Stimulated activated CD4-positive, alpha-beta T cell treated with anti-CD3 and anti-CD28 coated beads, Interleukin-1b, Interleukin-23, amount 100 ng/mL, for 4 hours (primary cell): ENCODE data around the gene GLT6D1.

Experiments
- DNase-seq, 2 donors: peaks; one replicate each; pipeline ENCODE4 v3.0.0-alpha.2; 2020; ENCODE audit warnings: low read depth in 2 of 2

Gene GLT6D1

DNA sequence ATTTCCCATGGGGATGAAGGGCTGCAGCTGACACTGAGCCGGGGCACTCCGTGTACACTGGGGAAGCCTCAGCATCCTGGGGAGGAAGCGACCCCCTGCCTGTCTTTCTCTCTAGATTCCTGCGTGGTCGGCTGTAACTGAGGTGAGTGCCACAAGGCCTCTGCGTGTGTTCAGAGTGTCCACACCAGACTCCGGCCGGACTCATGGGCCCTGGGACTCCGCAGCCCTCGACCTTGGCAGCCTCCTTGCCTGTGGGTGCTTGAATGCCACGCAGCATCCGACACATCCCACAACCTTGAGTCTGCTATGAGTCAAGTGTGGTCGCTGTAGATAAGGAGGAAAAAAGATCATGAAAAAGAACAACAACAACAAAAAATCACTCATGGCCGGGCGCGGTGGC, 54.4 kb downstream of the GLT6D1 start:
- DNase-seq = no peak

DNA sequence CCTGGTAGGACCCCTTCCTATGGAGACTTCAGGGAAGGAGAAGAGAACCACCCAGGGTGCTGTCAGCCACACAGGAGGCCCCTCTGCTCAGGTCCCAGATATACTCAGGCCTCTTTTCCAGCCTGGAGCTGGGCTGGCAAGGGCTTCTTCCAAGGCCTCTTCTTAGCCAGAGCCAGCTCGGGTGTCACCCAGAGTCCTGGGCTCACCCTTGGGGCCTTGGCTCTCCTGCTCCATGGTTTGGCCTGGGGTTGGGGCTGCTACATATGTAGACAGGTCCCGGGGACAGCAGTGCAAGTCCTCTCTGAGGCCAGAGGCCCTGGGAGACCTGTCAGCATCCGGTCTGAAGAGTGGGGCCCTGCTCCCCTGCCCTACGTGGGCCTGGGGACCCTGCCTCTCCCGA, 55.0 kb downstream of the GLT6D1 start:
- no peak for DNase-seq

- no peak for DNase-seq
Measured at GRCh38 chr9:135583688-135584011, 55.7 kb downstream of the GLT6D1 start.

GRCh38 chr9:135582966-135583687, 56.2 kb downstream of the GLT6D1 start:
- DNase-seq = no peak

DNA sequence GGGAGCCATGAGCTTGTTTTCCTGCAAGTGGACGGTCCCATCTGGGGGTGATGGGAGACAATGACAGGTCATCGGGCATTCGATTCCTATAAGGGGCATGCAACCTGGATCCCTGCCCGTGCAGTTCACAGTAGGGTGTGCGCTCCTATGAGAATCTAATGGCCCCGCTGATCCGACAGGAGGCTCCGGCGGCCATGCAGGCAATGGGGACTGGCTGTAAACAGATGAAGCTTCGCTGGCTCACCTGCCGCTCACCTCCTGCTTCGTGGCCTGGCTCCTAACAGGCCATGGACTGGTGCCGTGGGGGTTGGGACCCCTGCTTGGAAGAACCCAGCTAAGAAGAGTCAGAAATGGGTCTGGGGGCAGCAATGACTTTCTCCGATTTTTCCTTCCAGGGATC, 56.8 kb downstream of the GLT6D1 start:
- no peak for DNase-seq

DNA sequence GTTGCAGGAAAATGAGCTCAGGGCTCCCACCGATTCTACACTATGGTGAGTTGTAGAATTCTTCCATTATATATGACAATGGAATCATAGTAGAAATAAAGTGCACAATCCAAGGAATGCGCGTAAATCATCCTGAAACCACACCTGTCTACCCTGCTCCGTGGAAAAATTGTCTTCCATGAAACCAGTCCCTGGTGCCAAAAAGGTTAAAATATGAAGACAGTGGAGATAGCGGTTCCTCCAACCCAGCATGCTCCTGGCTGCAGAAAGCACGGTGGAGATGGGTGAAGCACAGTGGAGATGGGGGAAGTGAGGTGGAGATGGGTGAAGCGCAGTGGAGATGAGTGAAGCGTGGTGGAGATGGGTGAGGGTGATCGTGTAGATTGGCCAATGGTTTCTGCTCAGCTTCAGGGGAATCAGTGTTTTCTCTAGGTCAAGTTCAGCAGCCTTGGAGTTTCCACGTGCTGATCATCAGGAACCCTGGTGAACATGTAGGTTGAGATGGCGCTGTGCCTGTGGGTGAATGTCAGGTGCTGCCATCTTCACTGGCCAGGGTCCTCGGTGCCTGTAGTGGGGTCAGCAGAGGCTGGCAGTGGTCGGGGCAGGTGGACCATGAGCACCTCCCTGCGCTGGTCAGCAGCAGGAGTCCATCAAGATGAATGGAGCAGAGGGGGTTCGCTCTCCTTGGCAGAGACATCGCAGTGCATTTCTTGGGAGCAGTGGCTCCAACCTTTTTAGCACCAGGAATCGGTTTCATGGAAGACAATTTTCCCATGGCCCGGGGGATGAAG, 57.5 kb downstream of the GLT6D1 start:
- no peak for DNase-seq

DNA sequence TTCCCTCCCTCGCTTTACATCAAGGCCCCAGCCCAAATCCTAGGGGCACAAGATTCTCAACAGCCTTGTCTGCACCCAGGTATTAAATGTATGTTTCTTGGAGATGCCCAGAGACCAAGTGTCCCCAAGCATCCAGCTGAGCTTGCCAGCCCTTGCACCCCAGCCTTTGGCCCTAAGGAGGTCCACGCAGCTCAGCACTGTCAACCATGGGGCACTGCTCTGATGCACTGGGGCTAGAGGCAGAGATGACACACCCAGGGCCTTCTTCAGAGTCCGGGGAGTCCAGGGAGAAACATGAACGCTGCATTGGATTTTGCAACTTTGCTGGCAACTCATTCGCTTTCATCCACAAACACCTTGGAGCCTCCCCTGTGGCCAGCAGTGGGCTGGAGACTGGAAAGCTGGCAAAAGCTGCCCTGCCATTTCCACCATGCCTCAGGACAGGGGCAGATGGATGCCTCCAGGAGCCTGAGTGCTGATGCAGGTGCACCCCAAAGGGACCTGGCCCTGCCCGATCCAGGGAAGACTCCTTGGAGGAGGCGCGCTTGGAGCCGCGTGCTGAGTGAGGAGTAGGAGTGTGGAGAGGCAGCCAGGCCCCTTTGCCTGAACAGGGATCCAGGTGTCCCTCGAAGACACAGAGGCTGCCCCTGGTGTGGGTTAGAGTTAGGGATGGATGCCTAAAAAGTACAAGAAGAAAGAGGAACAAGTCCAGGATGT, 58.5 kb downstream of the GLT6D1 start:
- DNase-seq = no peak

- no peak for DNase-seq
Measured at GRCh38 chr9:135579889-135580660, 59.3 kb downstream of the GLT6D1 start.

DNA sequence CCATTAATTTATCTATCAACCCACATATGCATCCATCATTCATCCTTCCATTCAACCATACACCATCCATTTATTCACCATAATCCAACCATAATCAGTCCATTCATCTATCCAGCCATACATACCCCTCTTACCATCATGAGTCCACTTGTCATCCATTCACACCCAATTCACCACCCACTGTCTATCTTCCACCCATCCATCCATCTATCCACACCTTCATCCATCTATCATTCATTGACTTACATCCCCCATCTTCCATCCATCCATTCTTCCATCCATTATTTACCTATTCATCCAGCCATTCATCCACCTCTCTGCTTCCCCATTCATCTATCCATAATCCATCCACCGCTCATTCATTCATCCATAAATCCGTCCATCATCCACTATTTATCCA, 60.0 kb downstream of the GLT6D1 start:
- DNase-seq = no peak

DNA sequence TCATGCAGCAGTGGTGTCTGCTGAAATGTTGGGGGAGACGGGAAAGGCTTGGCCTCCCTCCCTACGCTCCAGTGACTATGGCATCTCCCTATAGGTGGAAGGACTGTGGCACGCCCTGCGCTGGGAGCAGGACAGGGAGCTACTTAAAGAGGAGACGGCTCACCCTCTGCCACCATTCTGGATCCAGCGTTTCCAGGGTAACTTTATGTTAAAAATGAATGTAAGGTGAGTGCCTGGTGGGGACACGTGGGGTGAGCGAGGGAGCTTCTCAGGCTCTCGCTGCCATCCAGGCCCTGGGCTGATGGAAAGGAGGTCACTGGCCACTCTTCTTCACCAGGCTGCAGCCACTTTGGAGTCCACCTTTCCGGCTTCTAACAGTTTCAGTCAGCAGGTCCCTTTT, 62.1 kb downstream of the GLT6D1 start:
- no peak for DNase-seq

DNA sequence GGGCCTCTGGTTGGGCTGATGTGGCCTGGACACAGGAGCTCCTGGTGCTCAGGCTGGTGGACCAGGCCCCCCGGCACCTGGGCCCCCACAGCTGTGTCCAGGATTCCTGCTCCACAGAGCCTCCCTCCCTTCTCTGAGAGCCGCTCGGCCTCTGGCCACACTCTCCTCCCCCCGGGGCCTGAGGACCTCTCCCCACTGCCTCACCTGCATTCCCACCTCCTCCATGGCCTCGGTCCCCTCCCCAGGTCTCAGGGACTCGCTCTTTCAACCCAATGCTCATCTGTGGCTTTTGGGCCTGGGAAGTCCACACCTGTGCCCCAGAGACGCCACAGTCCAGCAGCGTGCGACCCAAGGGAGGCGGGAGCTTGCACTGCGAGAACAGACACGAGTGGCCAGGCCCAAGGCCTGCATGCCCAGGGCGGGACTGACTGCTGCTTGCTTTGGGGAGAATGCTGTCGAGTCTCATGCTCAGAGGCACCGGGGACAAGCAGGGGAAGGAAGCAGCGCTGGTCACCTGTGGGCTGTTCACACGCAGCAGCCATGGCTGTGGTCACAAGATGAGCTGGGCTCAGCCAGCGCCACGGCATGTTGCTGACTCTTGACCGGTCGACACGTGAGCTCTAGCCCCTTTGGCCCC, 63.2 kb downstream of the GLT6D1 start:
- no peak for DNase-seq

DNA sequence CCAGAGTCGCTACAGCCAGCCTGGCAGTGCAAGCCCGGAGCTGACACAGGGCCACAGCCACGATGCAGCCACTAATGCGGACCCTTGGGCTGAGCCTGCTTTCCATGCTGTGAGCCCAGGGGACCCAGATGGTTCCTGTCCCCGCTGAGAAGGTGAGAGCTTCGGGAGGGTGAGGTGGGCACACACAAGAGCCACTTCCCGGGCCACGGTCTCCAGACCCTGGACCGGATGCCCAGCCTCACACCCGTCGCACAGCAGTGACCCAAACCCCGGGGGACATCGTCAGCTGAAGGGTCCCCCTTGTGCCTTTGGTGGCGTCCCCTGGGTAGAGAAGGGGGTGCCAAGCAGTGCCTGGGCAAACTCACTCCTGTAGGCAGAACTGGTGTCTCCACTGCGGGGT, 64.4 kb downstream of the GLT6D1 start:
- DNase-seq = no peak

- DNase-seq = no peak
Measured at GRCh38 chr9:135574331-135574730, 65.0 kb downstream of the GLT6D1 start.
